Esophagus muscularis mucosa (tissue), 4 donors: ENCODE data around the gene ARL6IP4. TPM values are rescaled to one million over a fixed set of nuclear protein-coding genes. Genes with fewer than 3 reads are reported as not detected.

ENCODE experiments used
- DNase-seq: peaks from one replicate; pipeline ENCODE4 v3.0.0-alpha.2; 2017; ENCODE audit errors: extremely low spot score
- H3K27ac ChIP-seq, 4 donors: fragments of 200-600 bp; sonication (generic); replicated peaks in 1 of 4; 1 replicate in 3 of 4; 2 replicates in 1 of 4; pipeline ENCODE4 v1.5.1; 2016 to 2019; ENCODE audit warnings: mild to moderate bottlenecking in 1 of 4
- H3K27me3 ChIP-seq, 4 donors: fragments of 200-600 bp; sonication (generic); one replicate each; pipeline versions ENCODE4 v1.5.1 to v1.6.0; 2016 to 2019
- H3K36me3 ChIP-seq, 4 donors: fragments of 200-600 bp; sonication (generic); one replicate each; pipeline ENCODE4 v1.5.1; 2016 to 2019
- H3K4me1 ChIP-seq, 4 donors: fragments of 200-600 bp; sonication (generic); one replicate each; pipeline ENCODE4 v1.5.1; 2016 to 2019
- H3K4me3 ChIP-seq, 4 donors: fragments of 200-600 bp; sonication (generic); 1 replicate in 2 of 4; 2 replicates in 2 of 4; pipeline ENCODE4 v1.5.1; 2016 to 2019; ENCODE audit warnings: mild to moderate bottlenecking in 4 of 4, moderate library complexity in 1 of 4
- H3K9me3 ChIP-seq, 4 donors: fragments of 200-600 bp; sonication (generic); 1 replicate in 3 of 4; 2 replicates in 1 of 4; pipeline ENCODE4 v1.5.1; 2016 to 2019
- CTCF ChIP-seq, 3 experiments: fragments of 200-600 bp in 2 of 3; fragments of 450-650 bp in 1 of 3; sonication (generic) in 2 of 3; IDR thresholded peaks; one replicate each; pipeline ENCODE4 v1.5.1; 2017 to 2019; ENCODE audit warnings: antibody characterized with exemption in 3 of 3, mild to moderate bottlenecking in 2 of 3, moderate library complexity in 1 of 3
- EP300 ChIP-seq: sonication (generic); formaldehyde crosslinking; IDR thresholded peaks from one replicate; pipeline ENCODE4 v1.6.1; 2017; ENCODE audit warnings: antibody characterized with exemption
- POLR2A ChIP-seq: fragments of 450-650 bp; IDR thresholded peaks from one replicate; pipeline ENCODE4 v1.6.1; 2017; ENCODE audit warnings: antibody characterized with exemption, moderate library complexity, mild to moderate bottlenecking, low read depth
- POLR2AphosphoS5 ChIP-seq, 2 donors: sonication (generic); formaldehyde crosslinking; IDR thresholded peaks; one replicate each; pipeline ENCODE4 v1.6.1; 2017; ENCODE audit warnings: antibody characterized with exemption in 2 of 2
- WGBS: methylation state at CpG from one replicate; pipeline ENCODE4 v1.1.5; 2018; 5-methylcytosine and 5-hydroxymethylcytosine counted together
- intact Hi-C: fragments of 100-400 bp; cut with DNase I; formaldehyde crosslinking; loops from one replicate; pipeline ENCODE4 v1.15.1; 2023
- total RNA-seq, 4 donors: library from RNA; depleted of rRNA; stranded (reverse); fragments of >200 nt; gene quantifications; one replicate each; pipeline versions ENCODE4 v1.1.0 to v1.2.1, GENCODE V29; 2016

Gene ARL6IP4
- total RNA-seq, 4 donors from 2014 or later: 262 to 318 (median 288) TPM

- peaks cover under 1 to 94% (median 76%) of the 10 kb centered on the region in 4 donors for H3K36me3 ChIP-seq
- H3K27ac ChIP-seq: no peak overlapping the region
- intact Hi-C loops: no loop called here
- H3K4me1 ChIP-seq: peaks cover 11 to 27% (median 20%) of the 10 kb centered on the region in 4 donors
- TF ChIP-seq CTCF (IDR thresholded peaks at IDR 0.05) (no peak), POLR2A (no peak), POLR2AphosphoS5 (IDR thresholded peaks at IDR 0.05) (no peak), EP300 (no peak)
- no peak for DNase-seq
- WGBS: 77% methylated on average over 5 of the region's 13 CpGs
- H3K9me3 ChIP-seq: no peaks in the 10 kb centered on the region
- no peaks in the 10 kb centered on the region for H3K27me3 ChIP-seq
- H3K4me3 ChIP-seq: no peak overlapping the region
Observed at GRCh38 chr12:122994781-122995502, 14.5 kb downstream of the ARL6IP4 start.

- no peak for DNase-seq
- no peak overlapping the region for H3K4me3 ChIP-seq
- H3K27me3 ChIP-seq: no peaks in the 10 kb centered on the region
- H3K36me3 ChIP-seq: peaks cover 8 to 94% (median 76%) of the 10 kb centered on the region in 4 donors
- H3K27ac ChIP-seq: no peak overlapping the region
- peaks cover 11 to 27% (median 20%) of the 10 kb centered on the region in 4 donors for H3K4me1 ChIP-seq
- H3K9me3 ChIP-seq: no peaks in the 10 kb centered on the region
- intact Hi-C loops: no loop called here
- WGBS: no CpG with 5 or more reads among the region's 20 CpGs
- TF ChIP-seq EP300 (no peak), POLR2A (no peak), CTCF (IDR thresholded peaks at IDR 0.05) (no peak), POLR2AphosphoS5 (IDR thresholded peaks at IDR 0.05) (peak in 1 of 2 donors; percentile 28)
Observed at GRCh38 chr12:122995503-122996187, 15.2 kb downstream of the ARL6IP4 start.

GRCh38 chr12:122996188-122996601, 15.7 kb downstream of the ARL6IP4 start:
- Histone ChIP-seq H3K36me3 (peaks cover 11 to 94% (median 76%) of the 10 kb centered on the region in 4 donors), H3K9me3 (no peaks in the 10 kb centered on the region), H3K27ac (no peak overlapping the region), H3K27me3 (no peaks in the 10 kb centered on the region), H3K4me1 (peaks cover 11 to 27% (median 20%) of the 10 kb centered on the region in 4 donors), H3K4me3 (no peak overlapping the region)
- DNase-seq: no peak
- intact Hi-C loops: no loop called here
- WGBS: 83% methylated on average over 6 of the region's 7 CpGs
- no peak for TF ChIP-seq EP300
- no peak for TF ChIP-seq POLR2AphosphoS5 (IDR thresholded peaks at IDR 0.05)
- TF ChIP-seq POLR2A: no peak
- no peak for TF ChIP-seq CTCF (IDR thresholded peaks at IDR 0.05)

- intact Hi-C loops: no loop called here
- Histone ChIP-seq H3K36me3 (peaks cover 11 to 94% (median 71%) of the 10 kb centered on the region in 4 donors), H3K27me3 (no peaks in the 10 kb centered on the region), H3K27ac (no peak overlapping the region), H3K4me3 (no peak overlapping the region), H3K4me1 (peaks cover 11 to 27% (median 20%) of the 10 kb centered on the region in 4 donors), H3K9me3 (no peaks in the 10 kb centered on the region)
- no peak for DNase-seq
- no peak for TF ChIP-seq CTCF (IDR thresholded peaks at IDR 0.05)
- no peak for TF ChIP-seq POLR2AphosphoS5 (IDR thresholded peaks at IDR 0.05)
- no peak for TF ChIP-seq POLR2A
- no peak for TF ChIP-seq EP300
- 91% methylated on average over 12 of the region's 16 CpGs for WGBS
Observed at GRCh38 chr12:122996621-122997342, 16.3 kb downstream of the ARL6IP4 start.
